Measurements from ENCODE around the gene KPNA1.
A peak's percentile ranks its signal among the peaks of the same experiment; 100 is the strongest.
"Not testable (repeated sequence)": the region's sequence is repeated elsewhere in the genome, so short reads cannot be mapped to it uniquely, and the experiment has no call there.

KPNA1 gene

GRCh38 chr3:122464659-122465058 is 50.1 kb downstream of the KPNA1 start:
- no peak overlapping the region for H3K27ac ChIP-seq
- no peak for DNase-seq (ENCODE audit: low spot score)
- no peak overlapping the region for H3K4me3 ChIP-seq
- TF ChIP-seq, protein P1, sequence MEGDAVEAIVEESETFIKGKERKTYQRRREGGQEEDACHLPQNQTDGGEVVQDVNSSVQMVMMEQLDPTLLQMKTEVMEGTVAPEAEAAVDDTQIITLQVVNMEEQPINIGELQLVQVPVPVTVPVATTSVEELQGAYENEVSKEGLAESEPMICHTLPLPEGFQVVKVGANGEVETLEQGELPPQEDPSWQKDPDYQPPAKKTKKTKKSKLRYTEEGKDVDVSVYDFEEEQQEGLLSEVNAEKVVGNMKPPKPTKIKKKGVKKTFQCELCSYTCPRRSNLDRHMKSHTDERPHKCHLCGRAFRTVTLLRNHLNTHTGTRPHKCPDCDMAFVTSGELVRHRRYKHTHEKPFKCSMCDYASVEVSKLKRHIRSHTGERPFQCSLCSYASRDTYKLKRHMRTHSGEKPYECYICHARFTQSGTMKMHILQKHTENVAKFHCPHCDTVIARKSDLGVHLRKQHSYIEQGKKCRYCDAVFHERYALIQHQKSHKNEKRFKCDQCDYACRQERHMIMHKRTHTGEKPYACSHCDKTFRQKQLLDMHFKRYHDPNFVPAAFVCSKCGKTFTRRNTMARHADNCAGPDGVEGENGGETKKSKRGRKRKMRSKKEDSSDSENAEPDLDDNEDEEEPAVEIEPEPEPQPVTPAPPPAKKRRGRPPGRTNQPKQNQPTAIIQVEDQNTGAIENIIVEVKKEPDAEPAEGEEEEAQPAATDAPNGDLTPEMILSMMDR (IDR thresholded peaks at IDR 0.05), result no peak

GRCh38 chr3:122462406-122462805 is 52.3 kb downstream of the KPNA1 start:
- no peak for DNase-seq (ENCODE audit: low spot score)
- TF ChIP-seq, protein P1 (IDR thresholded peaks at IDR 0.05), result no peak
- Histone ChIP-seq H3K27ac (no peak overlapping the region), H3K4me3 (no peak overlapping the region)

DNA sequence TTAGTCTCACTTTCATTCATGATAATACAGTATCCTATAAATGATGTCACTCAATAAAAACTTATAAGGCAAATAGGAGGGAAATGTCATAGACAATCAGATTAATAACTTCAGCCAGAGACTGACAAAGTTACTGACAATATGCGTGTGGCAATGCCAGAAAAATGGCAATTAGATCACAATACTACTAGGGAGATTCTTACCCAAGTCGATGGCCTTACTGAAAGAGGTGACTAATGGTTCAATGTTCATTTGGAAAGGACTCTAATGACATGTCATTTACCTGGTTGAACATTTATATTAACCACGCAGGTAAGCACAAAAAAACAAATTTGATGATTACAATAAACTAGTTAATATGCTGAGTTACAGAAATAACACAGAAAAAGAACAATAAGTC is 52.9 kb downstream of the KPNA1 start:
- no peak for DNase-seq (ENCODE audit: low spot score)
- H3K4me3 ChIP-seq, result no peak overlapping the region
- TF ChIP-seq, protein P1 (IDR thresholded peaks at IDR 0.05), result no peak
- H3K27ac ChIP-seq, result no peak overlapping the region

GRCh38 chr3:122458992-122459391 is 55.7 kb downstream of the KPNA1 start:
- H3K27ac ChIP-seq, result no peak overlapping the region

GRCh38 chr3:122457706-122458105 is 57.0 kb downstream of the KPNA1 start:
- TF ChIP-seq, protein P1 (IDR thresholded peaks at IDR 0.05), result no peak
- H3K4me3 ChIP-seq, result no peak overlapping the region
- no peak overlapping the region for H3K27ac ChIP-seq
- no peak for DNase-seq (ENCODE audit: low spot score)

More at GRCh38 chr3:122458992-122459391, 55.7 kb downstream of the KPNA1 start:
- TF ChIP-seq, protein P1 (IDR thresholded peaks at IDR 0.05), result peak; percentile 31
- no peak overlapping the region for H3K4me3 ChIP-seq
- no peak for DNase-seq (ENCODE audit: low spot score)

DNA sequence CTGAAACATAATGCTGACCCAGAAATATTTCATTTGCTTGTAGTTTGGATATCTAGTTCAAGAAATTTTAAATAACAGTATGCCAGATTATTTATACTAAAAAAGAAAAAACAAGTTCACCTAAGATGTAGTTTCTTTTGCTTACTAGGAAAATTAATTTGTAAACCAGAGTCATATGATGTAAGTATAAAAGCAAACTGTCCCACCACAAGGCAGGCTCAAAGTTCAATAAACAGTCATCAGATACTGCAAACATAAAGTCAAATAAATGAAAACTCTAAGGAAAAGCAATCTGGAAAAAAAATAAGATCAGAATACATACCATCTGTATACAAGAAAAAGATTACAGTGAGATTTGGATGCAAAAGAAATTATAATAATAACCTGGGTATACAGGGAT is 58.7 kb downstream of the KPNA1 start:
- Histone ChIP-seq H3K27ac (no peak overlapping the region), H3K4me3 (no peak overlapping the region)
- no peak for DNase-seq (ENCODE audit: low spot score)
- TF ChIP-seq, protein P1 (IDR thresholded peaks at IDR 0.05), result no peak

DNA sequence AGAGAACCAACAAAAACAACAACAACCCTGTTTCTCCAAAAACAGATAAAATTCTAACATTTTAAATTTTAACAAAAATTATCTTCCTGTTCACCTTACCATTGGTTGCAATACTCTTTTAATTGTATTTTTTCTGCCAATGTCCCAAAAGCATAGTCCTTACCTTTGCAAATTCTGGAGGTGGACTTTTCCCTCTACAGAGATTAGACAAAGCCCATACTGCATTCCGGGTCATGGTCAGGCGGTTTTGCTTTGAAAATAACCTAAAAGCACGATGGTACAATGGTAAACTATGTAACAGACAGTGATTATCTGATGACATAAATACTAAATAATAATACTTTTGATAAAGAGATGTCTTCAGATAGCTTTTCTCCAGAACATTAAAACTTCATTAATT is 63.4 kb downstream of the KPNA1 start:
- H3K27ac ChIP-seq, result no peak overlapping the region
- TF ChIP-seq, protein P1 (IDR thresholded peaks at IDR 0.05), result no peak
- DNase-seq (ENCODE audit: low spot score), result no peak

DNA sequence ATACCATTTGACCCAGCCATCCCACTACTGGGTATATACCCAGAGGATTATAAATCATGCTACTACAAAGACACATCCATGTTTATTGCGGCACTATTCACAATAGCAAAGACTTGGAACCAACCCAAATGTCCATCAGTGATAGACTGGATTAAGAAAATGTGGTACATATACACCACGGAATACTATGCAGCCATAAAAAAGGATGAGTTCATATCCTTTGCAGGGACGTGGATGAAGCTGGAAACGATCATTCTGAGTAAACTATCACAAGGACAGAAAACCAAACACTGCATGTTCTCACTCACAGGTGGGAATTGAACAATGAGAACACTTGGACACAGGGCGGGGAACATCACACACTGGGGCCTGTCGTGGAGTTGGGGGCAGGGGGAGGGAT is 66.5 kb downstream of the KPNA1 start:
- H3K27ac ChIP-seq; DNase-seq (ENCODE audit: low spot score); H3K4me3 ChIP-seq: not testable (repeated sequence)

More for the DNA sequence above, 63.4 kb downstream of the KPNA1 start:
- H3K4me3 ChIP-seq, result no peak overlapping the region

GRCh38 chr3:122444491-122444887 is 70.2 kb downstream of the KPNA1 start:
- H3K4me3 ChIP-seq; H3K27ac ChIP-seq; DNase-seq (ENCODE audit: low spot score): not testable (repeated sequence)

- H3K27ac ChIP-seq; H3K4me3 ChIP-seq; DNase-seq (ENCODE audit: low spot score): not testable (repeated sequence)
Observed at GRCh38 chr3:122443762-122444490, 70.8 kb downstream of the KPNA1 start.

Measured in coronary artery (tissue), 2 donors.